Activated gamma-delta T cell (primary cell): ENCODE measurements around the gene TYW3.
"Not testable (repeated sequence)": the region's sequence is repeated elsewhere in the genome, so short reads cannot be mapped to it uniquely, and the experiment has no call there.

ENCODE experiments used
- DNase-seq: peaks from one replicate; lab custom pipeline; 2025; lab: John Stamatoyannopoulos, UW

The TYW3 gene

DNA sequence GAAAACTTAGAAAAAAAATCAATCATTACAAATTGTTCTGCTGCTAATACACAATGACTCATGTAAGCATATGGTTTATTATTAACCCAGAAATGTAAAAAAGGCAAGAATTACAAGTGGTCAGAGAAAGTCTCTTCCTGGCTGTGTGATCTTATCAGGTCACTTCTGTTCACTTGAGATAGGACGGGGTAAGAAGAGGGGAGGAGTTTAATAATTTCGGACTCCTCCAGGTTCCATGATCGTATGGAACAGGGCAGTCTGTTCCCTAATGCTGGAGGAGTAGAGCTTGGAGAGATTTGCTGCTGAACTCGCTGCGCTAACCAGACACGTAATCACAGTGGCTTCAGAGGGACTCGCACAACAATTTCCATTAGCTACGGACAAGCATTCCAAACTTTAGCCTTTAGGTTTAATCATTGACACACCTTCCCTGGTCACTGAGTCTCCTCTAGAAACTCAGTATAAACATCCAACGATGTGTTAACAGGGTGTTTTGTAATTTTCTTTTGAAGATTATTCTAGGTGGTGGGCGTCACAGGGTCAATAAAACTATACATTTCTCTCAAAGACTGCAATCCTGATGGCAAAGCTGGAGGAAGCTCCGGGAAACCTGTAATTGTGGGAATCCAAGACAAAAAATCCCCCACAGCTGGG is 1.4 kb upstream of the TYW3 start:
- DNase-seq: no peak

DNA sequence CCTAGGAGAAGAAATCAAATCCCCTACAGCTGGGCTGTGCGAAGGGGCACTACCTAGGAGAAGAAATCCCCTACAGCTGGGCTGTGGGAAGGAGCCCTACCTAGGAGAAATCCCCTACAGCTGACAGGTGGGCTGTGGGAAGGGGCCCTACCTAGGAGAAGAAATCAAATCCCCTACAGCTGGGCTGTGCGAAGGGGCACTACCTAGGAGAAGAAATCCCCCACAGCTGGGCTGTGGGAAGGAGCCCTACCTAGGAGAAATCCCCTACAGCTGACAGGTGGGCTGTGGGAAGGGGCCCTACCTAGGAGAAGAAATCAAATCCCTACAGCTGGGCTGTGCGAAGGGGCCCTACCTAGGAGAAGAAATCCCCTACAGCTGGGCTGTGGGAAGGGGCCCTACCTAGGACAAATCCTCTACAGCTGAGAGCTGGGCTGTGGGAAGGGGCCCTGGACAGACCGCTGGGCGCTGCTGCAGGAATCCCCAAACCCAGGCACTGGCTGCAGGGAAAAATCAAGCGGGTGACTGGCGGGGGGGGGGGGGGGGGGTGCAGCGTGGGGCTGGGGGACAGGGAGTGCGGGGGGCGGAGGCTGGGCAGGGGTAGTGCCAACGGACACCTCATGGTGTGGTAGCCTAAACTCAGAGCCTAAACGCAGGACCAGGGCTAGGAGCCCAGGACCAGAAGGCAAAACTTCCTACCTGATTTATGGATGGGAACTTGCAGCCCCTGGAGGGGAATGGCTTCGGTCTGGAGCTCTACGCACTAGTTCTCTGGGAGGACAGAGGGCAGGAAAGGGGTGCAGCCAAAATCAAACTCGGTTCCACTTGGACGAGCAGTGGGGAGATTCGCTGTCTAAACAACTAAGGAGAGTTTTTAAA is 643 bp upstream of the TYW3 start:
- DNase-seq: not testable (repeated sequence)

DNA sequence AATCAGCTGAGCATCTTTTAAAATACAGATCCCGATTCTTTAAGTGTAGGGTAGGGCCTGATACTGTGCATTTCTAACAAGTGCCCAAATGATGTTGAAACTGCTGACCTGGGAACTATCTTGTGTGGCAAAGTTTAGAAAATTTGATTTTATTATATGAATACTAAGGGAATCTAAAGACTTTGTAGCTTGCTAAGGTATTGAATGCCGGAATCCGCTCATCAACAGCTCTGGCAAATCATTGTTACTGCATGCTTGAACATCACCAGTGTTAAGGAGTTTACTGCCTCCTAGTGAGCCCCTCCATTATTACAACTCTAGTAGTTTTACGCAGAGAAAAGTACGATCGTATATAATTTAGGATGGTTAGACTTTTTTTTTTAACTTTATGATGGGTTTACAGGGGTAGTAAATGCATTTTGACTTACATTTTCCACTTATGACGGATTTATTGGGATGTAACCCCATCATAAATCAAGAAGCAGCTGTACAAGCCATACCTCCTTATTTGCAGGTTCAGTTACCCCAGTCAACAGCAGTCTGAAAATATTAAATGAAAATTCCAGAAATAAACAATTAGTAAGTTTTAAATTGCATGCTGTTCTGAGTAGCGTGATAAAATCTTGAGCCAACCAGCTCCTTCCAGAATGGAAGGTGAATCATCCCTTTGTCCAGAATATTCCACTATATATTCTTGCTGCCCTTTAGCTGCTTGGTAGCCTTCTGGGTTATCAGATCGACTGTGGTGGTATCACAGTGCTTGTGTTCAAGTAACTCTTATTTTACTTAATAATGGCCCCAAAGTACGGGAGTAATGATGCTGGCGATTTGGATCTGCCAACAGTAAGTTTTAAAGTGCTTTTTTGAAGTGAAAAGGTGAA is 892 bp downstream of the TYW3 start:
- no peak for DNase-seq

DNA sequence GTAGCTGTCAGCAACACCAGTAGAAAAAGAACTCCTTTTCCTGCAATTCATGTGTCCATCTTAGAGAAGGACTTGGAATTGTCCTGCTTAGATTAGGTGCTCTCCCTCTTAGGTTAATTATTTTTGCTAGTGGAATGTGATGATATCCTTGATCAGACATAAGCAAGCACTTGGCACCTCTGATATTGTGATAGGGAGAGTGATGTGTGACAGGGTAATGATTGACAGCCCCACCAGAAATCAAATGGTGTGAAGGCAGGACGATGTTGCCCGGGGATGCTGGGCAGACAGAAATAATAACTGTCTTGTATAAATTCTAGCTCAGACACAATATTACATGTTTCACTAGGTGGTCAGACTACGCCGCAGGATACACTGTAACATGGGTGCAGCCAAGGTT is 4.4 kb downstream of the TYW3 start:
- DNase-seq: no peak

DNA sequence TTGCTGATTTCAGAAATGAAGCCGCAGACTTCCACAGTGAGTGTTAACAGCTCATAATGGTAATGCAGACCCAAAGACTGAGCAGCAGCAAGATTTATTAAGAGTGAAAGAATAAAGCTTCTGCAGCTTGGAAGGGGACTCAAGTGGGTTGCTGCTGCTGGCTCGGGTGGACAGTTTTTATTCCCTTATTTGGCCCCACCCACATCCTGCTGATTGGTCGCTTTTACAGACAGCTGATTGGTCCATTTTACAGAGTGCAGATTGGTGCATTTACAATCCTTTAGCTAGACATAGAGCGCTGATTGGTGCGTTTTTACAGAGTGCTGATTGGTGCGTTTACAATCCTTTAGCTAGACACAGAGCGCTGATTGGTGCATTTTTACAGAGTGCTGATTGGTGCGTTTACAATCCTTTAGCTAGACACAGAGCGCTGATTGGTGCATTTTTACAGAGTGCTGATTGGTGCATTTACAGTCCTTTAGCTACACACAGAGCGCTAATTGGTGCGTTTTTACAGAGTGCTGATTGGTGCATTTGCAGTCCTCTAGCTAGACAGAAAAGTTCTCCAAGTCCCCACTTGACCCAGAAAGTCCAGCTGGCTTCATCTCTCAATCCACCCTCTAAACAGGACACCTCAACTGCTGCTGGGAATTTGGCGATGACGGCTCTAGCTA is 7.5 kb downstream of the TYW3 start:
- DNase-seq: not testable (repeated sequence)

DNA sequence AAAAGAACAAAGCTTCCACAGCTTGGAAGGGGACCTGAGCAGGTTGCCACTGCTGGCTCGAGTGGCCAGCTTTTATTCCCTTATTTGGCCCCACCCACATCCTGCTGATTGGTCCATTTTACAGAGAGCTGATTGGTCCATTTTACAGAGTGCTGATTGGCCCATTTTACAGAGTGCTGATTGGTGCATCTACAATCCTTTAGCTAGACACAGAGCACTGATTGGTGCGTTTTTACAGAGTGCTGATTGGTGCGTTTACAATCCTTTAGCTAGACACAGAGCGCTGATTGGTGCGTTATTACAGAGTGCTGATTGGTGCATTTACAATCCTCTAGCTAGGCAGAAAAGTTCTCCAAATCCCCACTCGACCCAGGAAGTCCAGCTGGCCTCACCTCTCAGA is 12.3 kb downstream of the TYW3 start:
- DNase-seq: not testable (repeated sequence)

DNA sequence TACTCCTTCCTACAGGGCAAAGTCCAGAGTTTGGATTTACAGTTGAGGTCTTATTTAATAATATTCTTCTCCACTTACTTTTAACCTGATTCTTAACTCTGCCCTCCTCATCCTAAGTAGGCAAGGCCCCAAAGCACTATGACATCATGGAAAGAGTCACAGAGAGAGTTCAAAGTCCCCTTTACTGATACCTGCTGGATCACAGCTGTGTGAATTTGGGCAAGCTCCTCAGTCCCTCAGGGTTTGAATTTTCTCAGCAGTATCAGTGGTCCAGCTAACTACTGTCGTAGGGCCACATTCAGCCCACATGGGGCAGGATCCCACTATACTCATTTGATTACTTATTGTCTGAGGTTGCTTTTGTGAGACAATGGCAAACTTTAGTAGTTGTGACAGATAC is 16.0 kb downstream of the TYW3 start:
- DNase-seq: no peak

DNA sequence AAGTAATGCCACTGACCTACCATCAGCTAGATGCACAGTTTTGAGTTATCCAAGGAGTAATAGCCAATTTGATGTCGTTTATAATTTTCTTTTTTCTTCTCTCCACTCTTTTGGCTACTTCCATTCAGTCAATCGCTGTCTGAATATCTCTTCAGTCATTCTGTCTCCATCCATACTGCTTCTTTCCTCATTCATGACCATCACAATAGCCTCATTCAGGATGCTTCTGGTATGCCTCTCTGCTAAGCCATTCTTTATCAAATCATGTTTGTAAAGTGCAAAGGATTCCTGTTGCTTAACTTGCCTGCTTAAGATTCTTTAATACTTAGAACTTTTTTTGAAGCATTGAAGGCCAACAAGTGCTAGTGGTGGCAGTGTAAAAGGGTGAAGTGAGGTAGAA is 20.2 kb downstream of the TYW3 start:
- DNase-seq: no peak

DNA sequence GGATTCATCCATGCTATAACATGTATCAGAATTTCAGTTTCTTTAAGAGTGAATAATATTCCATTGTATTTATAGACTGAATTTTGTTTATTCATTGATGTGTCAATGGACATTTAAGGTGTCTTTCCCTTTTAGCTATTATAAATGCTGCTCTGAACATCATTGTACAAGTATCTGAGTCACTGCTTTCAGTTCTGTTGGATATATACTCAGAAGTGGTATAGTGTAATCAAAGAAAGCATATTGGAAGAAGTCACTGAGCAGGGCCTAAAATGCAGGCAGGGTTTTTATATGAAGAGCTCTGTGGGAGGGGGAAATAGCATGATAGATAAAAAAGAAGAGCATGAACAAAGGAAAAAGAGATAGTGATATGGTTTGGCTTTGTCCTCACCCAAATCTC is 22.5 kb downstream of the TYW3 start:
- DNase-seq: no peak

DNA sequence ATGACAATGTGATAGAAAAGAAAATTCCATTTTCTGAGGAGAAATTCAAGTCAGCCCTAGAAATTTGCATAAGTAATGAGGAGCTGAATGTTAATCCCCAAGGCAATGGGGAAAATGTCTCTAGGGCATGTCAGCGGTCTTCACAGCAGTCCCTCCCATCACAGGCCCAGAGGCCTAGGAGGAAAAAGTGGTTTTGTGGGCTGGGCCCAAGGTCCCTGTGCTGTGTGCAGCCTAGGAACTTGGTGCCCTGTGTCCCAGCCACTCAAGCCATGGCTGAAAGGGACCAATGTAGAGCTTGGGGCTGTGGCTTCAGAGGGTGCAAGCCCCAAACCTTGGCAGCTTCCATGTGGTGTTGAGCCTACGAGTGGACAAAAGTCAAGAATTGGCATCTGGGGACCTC is 23.7 kb downstream of the TYW3 start:
- DNase-seq: not testable (repeated sequence)

DNA sequence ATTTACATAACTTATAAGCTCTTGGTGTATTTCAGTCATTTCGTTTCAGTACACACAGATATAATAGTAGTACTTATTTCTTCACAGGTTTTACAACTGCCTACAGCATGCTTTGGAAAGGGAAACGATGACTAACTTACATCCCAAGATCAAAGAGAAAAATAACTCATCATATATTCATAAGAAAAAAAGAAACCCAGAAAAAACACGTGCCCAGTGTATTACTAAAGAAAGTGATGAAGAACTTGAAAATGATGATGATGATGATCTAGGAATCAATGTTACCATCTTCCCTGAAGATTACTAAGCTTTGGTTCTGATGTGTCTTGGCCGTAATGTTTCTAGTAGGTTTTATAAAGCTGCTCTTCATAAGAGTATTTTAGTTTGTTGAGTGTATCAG is 30.9 kb downstream of the TYW3 start:
- no peak for DNase-seq

DNA sequence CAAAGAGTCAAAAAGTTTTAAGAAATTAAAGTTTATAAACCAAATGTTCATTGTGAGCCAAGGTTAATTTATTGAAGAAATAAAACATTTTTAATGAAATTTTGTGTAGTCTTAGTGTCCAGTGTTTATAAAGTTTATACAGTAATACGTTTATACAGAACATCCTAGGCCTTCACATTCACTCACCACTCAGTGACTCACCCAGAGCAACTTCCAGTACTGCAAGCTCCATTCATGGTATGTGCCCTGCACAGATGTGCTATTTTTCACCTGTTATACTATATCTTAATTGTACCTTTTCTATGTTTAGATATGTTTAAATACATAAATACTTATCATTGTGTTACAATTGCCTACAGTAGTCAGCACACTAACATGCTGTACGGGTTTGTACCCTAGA is 33.6 kb downstream of the TYW3 start:
- no peak for DNase-seq

DNA sequence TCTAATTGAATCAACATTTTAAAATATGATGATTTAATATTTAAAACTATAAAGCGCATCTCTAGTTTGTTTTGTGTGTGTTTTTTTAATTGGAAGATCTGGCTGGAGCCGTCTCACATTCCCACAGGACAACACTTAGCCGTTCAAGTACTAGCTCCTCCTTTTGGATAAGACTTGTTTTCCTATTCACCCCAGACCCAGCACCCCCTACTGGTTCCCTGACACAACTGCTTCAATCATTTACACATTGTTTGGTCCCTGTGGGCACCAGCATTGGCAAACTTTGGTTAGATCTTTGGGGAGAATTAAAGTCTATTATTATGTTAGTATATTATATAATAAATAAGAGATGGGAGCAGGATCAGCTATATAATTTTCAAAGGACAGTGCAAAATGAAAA is 34.5 kb downstream of the TYW3 start:
- DNase-seq: no peak

DNA sequence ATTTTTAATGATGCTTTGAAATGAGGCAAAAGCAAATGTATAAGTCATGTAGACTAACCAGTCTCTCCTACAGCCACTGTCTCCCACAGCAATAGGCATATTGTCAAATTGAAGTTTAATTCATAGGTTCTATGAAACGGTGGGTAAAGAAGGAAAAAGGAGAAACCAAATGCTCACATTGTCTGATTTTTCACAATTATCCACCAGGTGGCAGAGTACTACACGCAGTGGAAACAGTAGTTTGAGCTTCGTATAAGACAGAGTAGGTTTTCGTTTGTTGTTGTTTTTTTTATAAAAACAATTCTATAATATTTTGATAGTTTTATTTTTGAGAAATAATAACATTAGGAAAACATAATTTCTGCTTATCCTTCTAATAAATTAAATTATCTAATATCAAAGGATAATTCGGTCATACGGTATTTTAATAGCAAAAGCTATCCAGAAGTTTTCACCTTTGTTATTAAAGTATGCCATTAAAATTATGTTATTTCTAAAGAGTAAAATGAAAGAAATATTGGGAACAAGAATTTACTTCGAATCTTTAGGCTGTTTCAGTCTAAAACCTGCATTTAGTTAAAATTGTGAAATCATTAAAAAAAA is 39.1 kb downstream of the TYW3 start:
- no peak for DNase-seq

DNA sequence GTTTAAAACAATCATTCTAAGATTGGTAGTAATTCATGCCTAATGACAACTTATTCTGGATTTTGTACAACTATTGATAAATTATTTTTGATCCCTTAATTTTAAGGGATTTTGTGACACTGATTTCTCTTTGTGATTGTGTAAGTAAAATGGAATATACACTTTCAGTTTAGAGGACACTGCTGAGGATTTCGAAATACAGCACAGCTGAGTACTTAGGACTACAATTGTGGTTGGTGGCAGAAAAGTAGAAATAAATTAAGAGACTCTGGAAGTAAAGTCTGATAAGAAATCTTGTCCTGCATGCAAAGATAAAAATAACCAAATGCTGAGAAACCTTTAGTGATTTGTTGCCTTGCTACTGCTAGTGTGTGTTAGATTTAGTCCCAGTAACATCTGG is 40.0 kb downstream of the TYW3 start:
- DNase-seq: no peak

DNA sequence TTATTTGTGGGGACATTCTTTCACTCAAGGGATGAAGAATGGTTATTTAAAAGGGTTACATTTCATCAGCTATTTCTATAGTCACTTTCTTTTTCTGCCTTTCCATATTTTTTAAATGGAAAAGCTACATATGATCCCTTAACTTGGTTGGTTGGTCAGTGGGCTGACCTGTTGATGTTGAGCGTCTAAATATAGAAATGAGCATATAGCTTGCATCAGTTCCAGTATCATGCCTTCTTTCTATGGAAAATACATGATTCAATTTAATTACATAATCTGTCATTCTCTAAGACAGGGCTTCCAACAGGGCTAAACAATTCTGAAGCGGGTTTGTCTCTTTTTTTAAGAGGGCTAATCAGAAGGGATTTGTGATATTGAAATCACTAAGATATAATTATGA is 40.6 kb downstream of the TYW3 start:
- DNase-seq: no peak

DNA sequence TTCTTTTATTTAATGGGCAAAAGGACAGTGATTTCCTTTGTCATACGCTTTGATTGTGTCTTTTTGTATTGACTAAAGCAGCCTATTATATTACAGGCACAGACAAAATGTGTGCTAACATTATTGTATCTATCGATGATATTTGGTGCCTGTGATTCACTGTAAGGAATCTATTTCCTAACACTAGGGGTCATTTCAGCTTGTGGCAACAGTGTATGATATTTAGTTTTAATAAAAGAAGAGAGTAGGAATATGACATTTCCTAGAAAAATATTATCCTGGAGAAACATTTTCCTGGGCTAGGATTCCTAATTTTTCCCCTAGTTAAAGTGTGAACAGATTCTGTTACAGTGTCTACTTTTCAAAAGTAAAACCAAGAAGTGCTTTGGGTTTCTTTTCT is 42.8 kb downstream of the TYW3 start:
- no peak for DNase-seq

DNA sequence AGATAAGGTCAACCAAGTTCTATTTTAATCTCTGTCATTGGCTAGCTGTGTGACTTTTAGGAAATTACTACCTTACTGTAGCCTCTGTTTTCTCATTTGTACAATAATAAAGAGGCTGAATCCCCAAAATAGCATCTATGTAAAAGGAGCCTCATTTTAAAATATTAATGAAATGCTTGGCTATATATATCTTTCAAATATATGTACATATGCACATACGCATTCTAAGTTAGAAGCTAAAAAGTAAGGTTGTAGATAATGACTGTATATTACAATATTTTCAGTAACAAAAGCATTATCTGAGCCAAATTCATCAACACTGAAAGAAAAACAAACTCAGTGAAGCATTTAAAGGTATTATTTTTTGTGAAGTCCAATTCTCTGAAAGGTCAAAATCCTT is 44.6 kb downstream of the TYW3 start:
- DNase-seq: no peak

DNA sequence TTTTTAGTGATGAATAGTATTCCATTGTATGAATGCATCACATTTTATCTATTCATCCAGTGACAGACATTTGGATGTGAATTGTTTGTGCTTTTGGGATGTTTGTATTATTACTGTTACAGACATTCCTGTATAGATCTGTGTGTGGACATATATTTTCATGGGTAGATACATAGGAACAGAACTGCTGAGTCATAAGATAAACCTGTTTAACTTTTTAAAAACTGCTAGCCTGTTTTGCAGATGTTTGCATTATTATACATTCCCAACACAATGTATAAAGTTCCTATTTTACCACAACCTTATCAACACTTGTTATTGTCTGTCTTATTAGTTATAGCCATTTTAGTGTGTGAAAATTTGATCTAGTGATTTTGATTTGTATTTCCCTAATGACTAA is 46.8 kb downstream of the TYW3 start:
- no peak for DNase-seq

DNA sequence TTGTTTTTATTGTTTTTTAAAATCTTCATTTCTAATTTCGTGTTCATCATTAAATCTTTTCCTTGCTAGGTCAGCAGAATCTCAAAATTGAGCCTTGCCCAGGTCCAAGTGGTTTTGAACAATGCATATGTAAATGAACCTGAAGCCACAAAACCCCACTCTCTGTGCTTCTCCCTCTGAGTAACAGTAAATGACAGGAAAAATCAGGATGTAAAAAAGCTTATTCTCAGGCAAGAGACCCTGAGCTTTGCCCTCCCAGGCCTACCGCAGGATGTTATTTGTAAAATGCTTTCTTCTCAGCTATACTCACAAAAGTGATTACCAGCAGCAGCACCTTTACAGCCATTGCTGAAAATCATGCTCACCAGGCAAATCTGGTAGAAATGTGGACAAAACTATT is 47.6 kb downstream of the TYW3 start:
- no peak for DNase-seq

DNA sequence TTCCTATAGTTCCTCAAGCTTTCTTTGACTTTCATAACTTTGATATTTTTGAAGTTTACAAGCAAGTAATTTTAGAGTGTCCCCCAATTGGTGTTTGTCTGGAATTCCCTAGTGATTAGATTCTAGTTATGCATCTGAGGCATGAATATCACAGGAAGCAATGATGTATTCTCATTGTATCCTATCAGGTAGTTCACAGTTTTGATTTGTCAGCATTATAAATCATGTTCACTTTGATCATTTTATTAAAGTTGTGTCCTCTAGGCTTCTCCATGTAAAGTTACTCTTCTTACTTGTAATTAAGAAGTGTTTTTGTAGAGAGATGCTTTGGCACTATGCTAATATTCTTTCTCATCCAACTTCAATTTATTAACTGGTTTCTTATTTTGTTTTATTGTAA is 53.0 kb downstream of the TYW3 start:
- no peak for DNase-seq

DNA sequence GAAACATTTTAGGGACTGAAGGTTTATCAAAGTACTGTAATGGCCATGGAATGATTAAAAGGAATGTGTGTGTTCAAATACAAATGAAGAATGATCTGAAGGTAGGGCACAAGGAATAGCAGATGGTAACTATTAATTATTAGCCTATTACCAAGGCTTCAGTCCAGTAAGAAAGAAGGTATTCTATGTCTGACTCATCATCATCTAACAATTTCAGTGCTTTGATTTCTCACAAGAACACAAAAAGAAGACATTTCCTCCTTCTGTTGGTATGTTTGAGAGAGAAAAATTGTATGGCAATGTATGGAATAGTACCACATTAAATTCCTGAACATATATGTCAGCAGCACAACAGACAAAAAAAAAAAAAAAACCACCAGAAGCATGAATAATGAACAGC is 57.5 kb downstream of the TYW3 start:
- no peak for DNase-seq
